HepG2 (cell line): ENCODE data around the gene PDE6C. TPM values are rescaled to one million over a fixed set of nuclear protein-coding genes. Genes with fewer than 3 reads are reported as not detected.

Source experiments
- AKAP8 ChIP-seq: sonication (generic); formaldehyde crosslinking; IDR thresholded peaks from 2 replicates; pipeline ENCODE4 v1.5.1; 2020; ENCODE audit warnings: mild to moderate bottlenecking, missing genetic modification reagents
- CEBPG ChIP-seq: IDR thresholded peaks from 2 replicates; pipeline ENCODE4 v1.6.1; 2016
- DBP ChIP-seq: sonication (generic); formaldehyde crosslinking; IDR thresholded peaks from 2 replicates; pipeline ENCODE4 v1.4.0; 2020; ENCODE audit warnings: missing genetic modification reagents; ENCODE audit errors: not compliant biosample characterization
- FOSL1 ChIP-seq: sonication (generic); formaldehyde crosslinking; IDR thresholded peaks from 2 replicates; pipeline ENCODE4 v1.9.0; 2021; ENCODE audit warnings: missing genetic modification reagents, borderline replicate concordance
- HDAC2 ChIP-seq: sonication (generic); formaldehyde crosslinking; IDR thresholded peaks from 2 replicates; pipeline ENCODE4 v1.4.0; 2020; ENCODE audit warnings: missing genetic modification reagents
- KDM5A ChIP-seq: fragments of 200-600 bp; sonication (generic); IDR thresholded peaks from 2 replicates; pipeline ENCODE4 v1.7.0; 2018; ENCODE audit warnings: antibody characterized with exemption, mild to moderate bottlenecking, low read length, borderline replicate concordance
- PPARG ChIP-seq: conservative IDR thresholded peaks from 2 replicates; pipeline ENCODE4 v1.6.1; 2016; ENCODE audit warnings: missing biosample characterization, missing genetic modification reagents
- SP5 ChIP-seq: IDR thresholded peaks from 2 replicates; pipeline ENCODE4 v1.6.1; 2016; ENCODE audit warnings: low read depth, borderline replicate concordance
- ZFYVE20 ChIP-seq: sonication (generic); formaldehyde crosslinking; IDR thresholded peaks from 2 replicates; pipeline ENCODE4 v1.8.0; 2023; ENCODE audit warnings: low read depth, mild to moderate bottlenecking, moderate library complexity, missing genetic modification reagents, borderline replicate concordance
- ZNF160 ChIP-seq: sonication (generic); formaldehyde crosslinking; IDR thresholded peaks from 2 replicates; pipeline ENCODE4 v1.8.0; 2022; ENCODE audit warnings: mild to moderate bottlenecking, inconsistent platforms, missing genetic modification reagents
- ZNF512B ChIP-seq: sonication (generic); formaldehyde crosslinking; IDR thresholded peaks from 2 replicates; pipeline ENCODE4 v1.5.1; 2020; ENCODE audit warnings: missing genetic modification reagents, mild to moderate bottlenecking, borderline replicate concordance
- ZNF562 ChIP-seq: sonication (generic); formaldehyde crosslinking; IDR thresholded peaks from 2 replicates; pipeline ENCODE4 v1.8.0; 2022; ENCODE audit warnings: missing genetic modification reagents, borderline replicate concordance
- ZNF83 ChIP-seq: sonication (generic); formaldehyde crosslinking; IDR thresholded peaks from 2 replicates; pipeline ENCODE4 v1.4.0; 2020; ENCODE audit warnings: missing genetic modification reagents, mild to moderate bottlenecking, borderline replicate concordance
- ZSCAN12 ChIP-seq: sonication (generic); formaldehyde crosslinking; IDR thresholded peaks from 2 replicates; pipeline ENCODE4 v1.9.0; 2021; ENCODE audit warnings: mild to moderate bottlenecking, missing genetic modification reagents
- polyA plus RNA-seq, 8 experiments: library from polyadenylated mRNA; depleted of rRNA in 3 of 8; stranded (reverse) in 7 of 8; unstranded in 1 of 8; fragments of >200 nt; fragmentation: Illumina TruSeq in 4 of 8; extraction: Trizol in 4 of 8; gene quantifications; 2 replicates each; pipeline versions ENCODE4 v1.2.1 to v1.2.3, GENCODE V29; 2011 to 2016; ENCODE audit warnings: low read depth in 4 of 8, missing spikeins in 1 of 8, mixed read lengths in 1 of 8; ENCODE audit not compliant: insufficient read depth in 1 of 8
- total RNA-seq, 5 experiments: library from RNA; depleted of rRNA; stranded (reverse); fragments of >200 nt; fragmentation: Illumina TruSeq; extraction: Trizol; gene quantifications; 2 replicates each; pipeline ENCODE4 v1.2.3, GENCODE V29; 2016; ENCODE audit warnings: low read depth in 1 of 5
- TF ChIP-seq, protein P1 (sequence below): IDR thresholded peaks from 2 replicates; pipeline ENCODE4 v1.6.1; 2016; ENCODE audit warnings: low read depth, borderline replicate concordance
- TF ChIP-seq, protein P2 (sequence below): sonication (generic); formaldehyde crosslinking; conservative IDR thresholded peaks from 2 replicates; pipeline ENCODE4 v1.4.0; 2020; ENCODE audit warnings: missing genetic modification reagents
- TF ChIP-seq, protein P3 (sequence below): sonication (generic); formaldehyde crosslinking; IDR thresholded peaks from 2 replicates; pipeline ENCODE4 v1.5.1; 2020; ENCODE audit warnings: mild to moderate bottlenecking, missing genetic modification reagents, moderate library complexity

Gene PDE6C
- total and polyA plus RNA-seq, 2 of the 13 experiments (the other 11 are each of a cell fraction or from before 2014, with no cell fraction given) = 0.64 TPM; not detected in 1

DNA sequence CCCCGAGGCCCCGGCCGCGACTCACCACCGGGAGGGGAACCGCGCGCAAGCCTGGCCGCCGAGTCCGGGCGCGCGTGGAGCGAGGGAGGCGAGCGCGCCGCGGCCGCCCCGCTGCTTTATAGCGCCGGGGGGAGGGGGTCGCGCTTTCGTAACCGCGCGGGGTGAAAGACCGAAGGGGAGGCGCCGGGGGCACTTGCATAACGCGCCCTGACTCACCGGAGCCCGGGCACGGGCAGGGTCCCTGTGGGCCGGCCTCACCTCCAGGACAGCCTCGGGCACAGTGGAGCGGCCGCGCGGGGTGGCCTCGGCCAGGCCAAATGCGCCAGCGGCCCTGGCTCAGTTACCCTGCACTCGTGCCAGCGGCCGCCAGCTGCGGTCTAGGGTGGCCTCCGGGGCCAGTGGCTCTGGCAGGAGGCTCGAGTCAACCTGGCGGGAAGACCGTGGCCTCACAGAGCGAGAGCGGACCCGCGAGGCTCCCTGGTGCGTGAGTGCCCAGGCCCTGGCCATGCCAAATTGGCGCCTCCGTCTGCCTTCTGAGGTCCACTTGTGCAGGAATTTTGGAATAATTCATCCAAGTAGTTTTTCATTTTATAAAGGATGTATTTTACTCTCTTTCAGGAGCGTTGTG, 11.1 kb upstream of the PDE6C start, which contains the start of gene RBP4 (continued):
- TF ChIP-seq ZNF512B = no peak
- TF ChIP-seq DBP (CRISPR knock-in tag) = peak; percentile 28
- TF ChIP-seq SP5 (CRISPR knock-in tag) = peak; percentile 86
- TF ChIP-seq ZFYVE20 (CRISPR knock-in tag) = no peak; the same call in 1 of the 2 replicates
- TF ChIP-seq FOSL1 = peak; percentile 87
- TF ChIP-seq, protein P1, sequence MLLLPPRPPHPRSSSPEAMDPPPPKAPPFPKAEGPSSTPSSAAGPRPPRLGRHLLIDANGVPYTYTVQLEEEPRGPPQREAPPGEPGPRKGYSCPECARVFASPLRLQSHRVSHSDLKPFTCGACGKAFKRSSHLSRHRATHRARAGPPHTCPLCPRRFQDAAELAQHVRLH (CRISPR knock-in tag) = no peak
- TF ChIP-seq, protein P2, sequence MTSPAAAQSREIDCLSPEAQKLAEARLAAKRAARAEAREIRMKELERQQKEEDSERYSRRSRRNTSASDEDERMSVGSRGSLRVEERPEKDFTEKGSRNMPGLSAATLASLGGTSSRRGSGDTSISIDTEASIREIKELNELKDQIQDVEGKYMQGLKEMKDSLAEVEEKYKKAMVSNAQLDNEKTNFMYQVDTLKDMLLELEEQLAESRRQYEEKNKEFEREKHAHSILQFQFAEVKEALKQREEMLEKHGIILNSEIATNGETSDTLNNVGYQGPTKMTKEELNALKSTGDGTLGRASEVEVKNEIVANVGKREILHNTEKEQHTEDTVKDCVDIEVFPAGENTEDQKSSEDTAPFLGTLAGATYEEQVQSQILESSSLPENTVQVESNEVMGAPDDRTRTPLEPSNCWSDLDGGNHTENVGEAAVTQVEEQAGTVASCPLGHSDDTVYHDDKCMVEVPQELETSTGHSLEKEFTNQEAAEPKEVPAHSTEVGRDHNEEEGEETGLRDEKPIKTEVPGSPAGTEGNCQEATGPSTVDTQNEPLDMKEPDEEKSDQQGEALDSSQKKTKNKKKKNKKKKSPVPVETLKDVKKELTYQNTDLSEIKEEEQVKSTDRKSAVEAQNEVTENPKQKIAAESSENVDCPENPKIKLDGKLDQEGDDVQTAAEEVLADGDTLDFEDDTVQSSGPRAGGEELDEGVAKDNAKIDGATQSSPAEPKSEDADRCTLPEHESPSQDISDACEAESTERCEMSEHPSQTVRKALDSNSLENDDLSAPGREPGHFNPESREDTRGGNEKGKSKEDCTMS (CRISPR knock-in tag) = no peak
- peak; percentile 41; the same call in 1 of the 2 replicates for TF ChIP-seq KDM5A
- TF ChIP-seq, protein P3, sequence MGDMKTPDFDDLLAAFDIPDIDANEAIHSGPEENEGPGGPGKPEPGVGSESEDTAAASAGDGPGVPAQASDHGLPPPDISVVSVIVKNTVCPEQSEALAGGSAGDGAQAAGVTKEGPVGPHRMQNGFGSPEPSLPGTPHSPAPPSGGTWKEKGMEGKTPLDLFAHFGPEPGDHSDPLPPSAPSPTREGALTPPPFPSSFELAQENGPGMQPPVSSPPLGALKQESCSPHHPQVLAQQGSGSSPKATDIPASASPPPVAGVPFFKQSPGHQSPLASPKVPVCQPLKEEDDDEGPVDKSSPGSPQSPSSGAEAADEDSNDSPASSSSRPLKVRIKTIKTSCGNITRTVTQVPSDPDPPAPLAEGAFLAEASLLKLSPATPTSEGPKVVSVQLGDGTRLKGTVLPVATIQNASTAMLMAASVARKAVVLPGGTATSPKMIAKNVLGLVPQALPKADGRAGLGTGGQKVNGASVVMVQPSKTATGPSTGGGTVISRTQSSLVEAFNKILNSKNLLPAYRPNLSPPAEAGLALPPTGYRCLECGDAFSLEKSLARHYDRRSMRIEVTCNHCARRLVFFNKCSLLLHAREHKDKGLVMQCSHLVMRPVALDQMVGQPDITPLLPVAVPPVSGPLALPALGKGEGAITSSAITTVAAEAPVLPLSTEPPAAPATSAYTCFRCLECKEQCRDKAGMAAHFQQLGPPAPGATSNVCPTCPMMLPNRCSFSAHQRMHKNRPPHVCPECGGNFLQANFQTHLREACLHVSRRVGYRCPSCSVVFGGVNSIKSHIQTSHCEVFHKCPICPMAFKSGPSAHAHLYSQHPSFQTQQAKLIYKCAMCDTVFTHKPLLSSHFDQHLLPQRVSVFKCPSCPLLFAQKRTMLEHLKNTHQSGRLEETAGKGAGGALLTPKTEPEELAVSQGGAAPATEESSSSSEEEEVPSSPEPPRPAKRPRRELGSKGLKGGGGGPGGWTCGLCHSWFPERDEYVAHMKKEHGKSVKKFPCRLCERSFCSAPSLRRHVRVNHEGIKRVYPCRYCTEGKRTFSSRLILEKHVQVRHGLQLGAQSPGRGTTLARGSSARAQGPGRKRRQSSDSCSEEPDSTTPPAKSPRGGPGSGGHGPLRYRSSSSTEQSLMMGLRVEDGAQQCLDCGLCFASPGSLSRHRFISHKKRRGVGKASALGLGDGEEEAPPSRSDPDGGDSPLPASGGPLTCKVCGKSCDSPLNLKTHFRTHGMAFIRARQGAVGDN = peak; percentile 90
- no peak for TF ChIP-seq ZNF562 (CRISPR knock-in tag)
- TF ChIP-seq ZNF160 (CRISPR knock-in tag) = peak; percentile 71; the same call in 1 of the 2 replicates
- TF ChIP-seq ZSCAN12 (CRISPR knock-in tag) = no peak; the same call in 1 of the 2 replicates
- peak; percentile 70; the same call in 1 of the 2 replicates for TF ChIP-seq ZNF83 (CRISPR knock-in tag)
- TF ChIP-seq CEBPG (CRISPR knock-in tag) = peak; percentile 90
- TF ChIP-seq HDAC2 (CRISPR knock-in tag) = no peak; the same call in 1 of the 2 replicates
- TF ChIP-seq AKAP8 (CRISPR knock-in tag) = peak; percentile 71; the same call in 1 of the 2 replicates
- peak; percentile 30; the same call in 1 of the 2 replicates for TF ChIP-seq PPARG
